CD4-positive, alpha-beta T cell treated with Interleukin-1 beta for 1 hour (primary cell): ENCODE measurements around the gene UTF1.

Experiments used
- DNase-seq, 2 donors: peaks; one replicate each; pipeline ENCODE4 v3.0.0-alpha.2; 2020 to 2022

Gene UTF1

DNA sequence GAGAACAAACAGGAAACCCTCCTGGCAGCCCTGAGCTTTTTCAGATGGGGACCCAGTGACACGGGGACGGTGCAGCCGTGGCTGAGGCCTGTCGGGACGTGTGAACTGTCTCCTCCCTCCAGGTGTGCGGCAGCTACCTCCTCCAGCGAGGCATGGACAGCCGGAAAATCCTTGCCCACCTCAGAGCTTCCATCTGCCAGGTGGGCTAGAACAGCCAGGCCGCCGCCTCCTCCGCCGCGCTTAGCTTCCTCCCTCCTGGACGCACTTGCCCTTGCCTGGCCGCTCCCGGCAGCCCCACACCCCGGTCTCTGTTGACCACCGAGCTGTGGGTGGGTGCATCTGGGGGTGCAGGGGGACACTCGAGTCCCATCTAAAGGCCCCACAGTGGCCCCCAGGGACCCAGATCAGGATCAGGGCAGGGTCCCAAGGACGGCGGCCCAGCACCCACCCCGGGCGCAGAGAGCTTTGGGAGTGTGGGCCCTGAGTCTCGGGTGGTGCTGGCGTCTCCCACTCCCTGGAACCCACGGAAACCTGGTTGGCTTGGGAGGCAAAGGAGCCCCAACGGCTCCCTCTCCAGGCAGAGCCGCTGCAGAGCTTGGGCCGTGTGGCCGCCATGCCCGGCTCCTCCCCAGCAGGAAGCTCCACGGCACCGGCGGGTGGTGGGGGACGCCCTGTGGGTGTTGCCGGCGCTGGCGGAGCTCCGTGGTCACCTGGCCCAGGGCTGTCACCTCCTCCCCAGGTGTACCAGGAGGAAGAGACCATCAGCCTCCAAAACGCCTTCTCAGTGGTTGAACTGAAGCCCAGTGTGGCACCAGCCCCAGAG is 32.9 kb upstream of the UTF1 start:
- no peak for DNase-seq

DNA sequence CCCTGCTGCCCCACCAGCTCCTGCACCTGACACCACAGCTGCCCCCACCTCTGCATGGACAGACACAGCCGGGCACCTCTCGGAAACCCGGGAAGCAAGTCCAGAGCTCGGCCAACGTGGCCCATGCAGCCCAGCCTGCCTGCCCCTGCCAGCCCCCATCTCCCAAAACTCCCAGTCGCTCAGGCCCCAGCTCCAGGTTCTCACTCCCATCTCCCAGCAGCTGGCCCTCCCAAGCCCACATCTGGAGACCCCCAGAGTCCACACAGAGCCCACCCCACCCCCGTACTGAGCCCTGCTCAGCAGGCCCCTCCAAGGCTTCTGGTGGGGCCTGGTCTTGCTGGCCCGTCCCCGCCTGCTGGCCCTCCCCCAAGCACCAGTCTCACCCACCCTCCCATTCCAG is 32.2 kb upstream of the UTF1 start:
- DNase-seq = no peak

DNA sequence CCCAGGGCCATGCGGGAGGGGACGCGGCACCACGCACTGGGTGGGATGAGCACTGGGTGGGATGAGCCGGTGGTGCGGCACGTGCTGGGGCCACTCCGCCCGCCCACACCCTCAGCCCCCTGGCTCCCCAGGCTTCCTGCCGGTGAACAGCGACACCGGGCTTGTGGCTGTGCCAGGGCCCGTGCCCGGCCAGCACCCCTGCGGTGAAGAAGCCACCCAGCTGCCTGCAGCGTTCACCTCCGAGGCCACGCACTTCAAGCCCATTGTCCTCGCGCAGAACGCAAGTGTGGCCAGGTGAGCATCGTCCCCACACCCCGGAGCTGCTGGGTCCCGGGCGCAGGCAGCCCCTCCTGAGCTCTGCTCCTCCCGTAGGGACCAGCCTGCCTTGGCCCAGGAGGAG is 31.8 kb upstream of the UTF1 start:
- DNase-seq = no peak

DNA sequence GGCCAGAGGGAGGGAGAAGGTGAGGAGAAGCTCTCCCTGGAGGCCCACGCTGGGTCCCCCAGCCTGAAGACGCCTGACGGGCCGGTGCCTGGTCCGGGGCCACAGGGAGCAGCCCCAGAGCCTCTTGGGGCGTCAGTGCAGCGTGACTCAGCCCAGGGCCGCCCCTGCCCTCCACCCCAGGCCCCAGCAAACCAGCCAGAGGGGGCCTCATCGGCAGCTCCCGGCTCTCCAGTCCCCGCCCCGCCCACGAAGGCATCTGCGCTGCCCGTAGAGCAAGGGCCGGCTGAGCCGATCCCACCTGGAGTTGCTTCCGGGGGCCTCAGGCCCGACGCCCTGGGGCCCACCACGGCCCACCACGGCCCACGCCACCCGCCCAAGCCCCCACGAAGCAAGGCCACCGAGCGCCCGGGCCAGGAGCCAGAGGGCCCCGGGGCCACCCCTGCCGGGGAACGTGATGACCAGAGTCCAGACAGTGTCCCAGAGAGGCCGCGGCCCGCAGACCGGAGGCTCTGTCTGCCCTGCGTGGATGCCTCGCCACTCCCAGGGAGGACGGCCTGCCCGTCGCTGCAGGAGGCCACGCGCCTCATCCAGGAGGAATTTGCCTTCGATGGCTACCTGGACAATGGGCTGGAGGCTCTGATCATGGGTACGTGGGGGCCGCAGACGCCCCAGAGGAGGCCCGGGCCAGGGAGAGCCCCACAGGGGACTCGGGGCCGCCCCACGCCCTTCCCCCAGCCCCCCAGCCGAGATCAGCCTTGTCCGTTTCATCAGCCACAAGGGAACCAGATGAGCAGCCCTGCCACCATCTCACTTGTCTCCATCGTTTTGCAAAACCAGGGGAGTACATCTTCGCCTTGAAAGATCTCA is 31.2 kb upstream of the UTF1 start:
- no peak for DNase-seq

DNA sequence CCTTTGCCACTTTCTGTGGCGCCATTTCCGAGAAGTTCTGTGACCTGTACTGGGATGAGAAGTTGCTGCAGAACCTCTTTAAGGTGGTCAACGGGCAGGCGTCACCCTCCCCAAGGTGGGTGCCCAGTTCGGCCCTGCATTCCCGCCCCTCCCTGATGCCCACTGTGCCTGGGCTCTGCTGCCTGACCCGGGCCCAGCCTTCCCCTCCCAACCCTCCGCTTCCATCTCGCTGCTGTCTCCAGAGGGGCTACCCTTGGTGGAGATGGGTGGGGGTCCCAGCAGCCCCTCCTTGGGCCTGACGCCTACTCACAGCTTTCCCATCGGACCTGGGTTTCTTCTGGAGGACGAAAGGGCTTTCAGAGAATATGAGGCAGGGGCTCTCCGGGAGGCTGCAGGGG is 30.5 kb upstream of the UTF1 start:
- no peak for DNase-seq

DNA sequence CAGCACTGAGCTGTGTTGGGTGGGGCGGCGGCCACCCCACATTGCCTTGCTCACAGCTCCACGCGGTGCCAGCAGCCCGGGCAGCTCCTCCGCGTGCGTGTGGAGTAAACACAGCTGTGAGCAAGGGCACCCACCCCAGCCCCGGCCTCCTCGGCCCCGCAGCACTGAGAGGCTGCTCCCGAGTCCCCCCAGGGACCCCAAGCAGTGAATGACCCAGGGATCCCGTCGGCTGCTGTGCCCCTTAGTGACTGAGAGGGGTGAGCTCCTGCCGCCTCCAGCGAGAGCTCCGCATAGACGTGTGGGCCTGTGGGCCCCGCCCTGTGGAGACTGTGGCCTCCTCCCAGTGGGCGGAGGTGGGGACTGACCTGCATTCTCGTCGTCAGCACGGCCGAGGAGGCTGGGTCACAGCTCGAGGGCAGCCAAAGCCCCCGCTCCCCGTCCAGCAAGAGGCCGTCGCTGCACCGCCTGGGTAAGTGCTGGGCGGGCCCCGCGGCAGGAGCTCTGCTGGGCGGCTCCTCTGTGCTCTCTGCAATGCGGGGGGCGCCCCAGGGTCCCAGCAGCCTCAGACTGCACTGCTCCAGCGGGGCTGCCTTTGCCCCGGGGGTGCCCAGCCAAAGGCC is 29.9 kb upstream of the UTF1 start:
- DNase-seq = no peak

DNA sequence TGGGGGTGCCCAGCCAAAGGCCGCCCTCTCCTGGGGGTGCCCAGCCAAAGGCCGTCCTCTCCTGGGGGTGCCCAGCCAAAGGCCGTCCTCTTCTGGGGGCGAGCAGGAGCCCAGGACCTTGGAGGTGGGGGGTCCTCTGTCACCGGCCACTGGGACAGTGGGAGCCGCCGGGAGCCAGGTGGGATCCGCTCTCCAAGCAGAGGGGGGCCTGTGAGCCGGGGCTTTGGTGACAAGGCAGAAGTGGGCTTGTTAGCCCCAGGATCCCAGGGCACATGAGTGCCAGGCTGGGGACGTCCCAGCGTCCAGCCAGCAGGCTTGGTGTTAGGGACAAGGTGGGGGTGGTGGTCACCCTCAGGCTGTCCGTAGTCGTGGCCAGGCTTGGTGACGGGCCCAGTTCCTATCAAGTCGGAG is 29.4 kb upstream of the UTF1 start:
- DNase-seq = no peak

DNA sequence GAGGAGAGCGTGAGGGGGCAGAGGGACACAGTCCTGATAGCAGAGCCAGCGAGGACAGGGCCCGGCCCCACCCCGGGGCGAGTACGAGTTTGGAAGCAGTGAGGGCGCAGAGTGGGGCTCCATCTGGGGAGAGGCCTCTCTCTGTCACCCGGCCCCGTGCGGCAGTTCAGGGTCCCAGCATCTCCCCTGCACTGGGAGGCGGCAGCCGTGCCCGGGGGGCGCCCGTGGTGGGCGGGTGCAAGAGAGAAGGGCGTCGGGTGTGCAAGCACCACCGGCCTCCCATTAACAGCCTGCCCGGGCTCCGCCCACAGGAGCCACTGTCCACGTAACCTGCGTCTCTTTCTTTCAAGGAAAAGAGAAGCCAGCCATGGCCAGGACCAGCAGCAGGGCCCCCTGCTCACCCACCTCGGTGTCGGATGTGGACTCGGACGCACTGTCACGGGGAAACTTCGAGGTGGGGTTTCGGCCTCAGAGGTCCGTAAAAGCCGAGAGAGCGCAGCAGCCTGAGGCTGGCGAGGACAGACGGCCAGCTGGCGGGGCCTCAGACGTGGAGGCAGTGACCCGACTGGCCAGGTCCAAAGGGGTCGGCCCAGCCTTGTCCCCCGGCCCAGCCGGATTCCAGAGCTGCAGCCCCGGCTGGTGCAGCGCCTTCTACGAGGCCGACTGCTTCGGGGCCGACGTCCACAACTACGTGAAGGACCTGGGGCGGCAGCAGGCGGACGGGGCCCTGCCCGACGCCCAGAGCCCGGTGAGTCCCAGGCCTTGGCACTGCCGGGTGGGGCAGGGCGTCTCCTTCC is 28.7 kb upstream of the UTF1 start:
- DNase-seq = no peak

DNA sequence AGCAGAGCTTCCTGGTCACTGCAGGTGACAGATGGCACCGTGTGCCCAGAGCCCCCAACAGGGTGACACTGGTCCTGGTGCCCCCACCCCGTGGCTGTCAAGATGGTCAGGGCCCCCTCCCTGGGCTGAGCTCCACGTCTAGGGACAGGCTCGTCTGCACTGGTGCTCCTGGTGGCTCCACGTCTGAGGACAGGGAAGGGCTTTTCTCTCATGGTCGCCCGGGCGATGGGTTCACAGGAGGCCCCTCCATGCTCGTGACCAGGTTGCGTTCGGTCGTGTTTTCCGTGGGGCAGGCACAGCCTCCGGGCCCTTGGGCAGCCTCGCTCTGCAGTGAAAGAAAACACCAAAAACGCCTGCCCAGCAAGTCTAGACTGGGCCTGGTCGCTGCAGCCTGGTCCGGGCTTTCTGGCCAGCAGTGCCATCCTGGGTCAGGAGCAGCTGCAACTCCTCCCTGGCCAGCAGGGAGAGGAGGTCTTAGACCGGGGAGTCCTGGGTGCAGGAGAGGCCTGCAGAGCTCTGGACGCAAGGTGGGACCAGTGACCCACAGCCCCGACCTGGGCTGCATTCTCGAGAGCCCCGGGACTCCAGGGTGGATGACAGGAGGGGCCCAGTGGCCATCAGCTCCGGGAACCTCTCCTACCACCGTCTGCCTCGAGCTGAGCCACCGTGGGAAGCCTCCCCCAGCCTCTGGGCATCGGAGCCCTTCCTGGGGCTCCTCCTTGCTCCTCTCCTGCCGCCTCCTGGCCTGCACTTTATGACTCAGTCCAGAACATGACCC is 27.9 kb upstream of the UTF1 start:
- DNase-seq = no peak

DNA sequence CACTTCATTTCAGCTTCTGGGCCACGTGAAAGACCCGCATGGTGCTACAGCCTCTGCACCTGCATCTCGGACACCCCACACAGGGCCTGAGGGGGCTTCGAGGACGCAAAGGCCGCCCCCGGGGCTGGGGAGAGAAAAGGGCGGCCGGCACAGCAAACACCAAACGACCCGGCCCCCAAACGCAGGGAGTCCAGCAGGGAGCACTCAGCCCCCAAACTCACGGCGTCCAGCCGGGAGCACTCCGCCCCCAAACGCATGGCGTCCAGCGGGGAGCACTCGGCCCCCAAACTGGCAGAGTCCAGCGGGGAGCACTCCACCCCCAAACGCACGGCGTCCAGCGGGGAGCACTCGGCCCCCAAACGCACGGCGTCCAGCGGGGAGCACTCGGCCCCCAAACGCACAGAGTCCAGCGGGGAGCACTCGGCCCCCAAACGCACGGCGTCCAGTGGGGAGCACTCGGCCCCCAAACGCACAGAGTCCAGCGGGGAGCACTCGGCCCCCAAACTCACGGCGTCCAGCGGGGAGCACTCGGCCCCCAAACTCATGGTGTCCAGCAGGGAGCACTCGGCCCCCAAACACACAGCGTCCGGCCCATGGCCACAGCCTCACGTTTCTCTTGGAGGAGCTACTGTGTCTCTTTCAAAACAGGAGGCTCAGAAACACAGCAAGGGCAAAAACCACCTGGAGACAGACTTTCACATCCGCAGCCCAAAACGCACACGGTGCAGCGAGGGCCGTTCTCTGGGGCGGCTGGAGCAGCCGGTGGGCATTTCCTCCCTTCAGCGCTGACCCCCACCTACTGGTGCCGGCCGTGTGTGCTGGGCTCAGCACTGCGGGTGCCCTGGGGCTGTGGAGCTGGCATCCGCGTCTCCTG is 27.0 kb upstream of the UTF1 start:
- DNase-seq = no peak

DNA sequence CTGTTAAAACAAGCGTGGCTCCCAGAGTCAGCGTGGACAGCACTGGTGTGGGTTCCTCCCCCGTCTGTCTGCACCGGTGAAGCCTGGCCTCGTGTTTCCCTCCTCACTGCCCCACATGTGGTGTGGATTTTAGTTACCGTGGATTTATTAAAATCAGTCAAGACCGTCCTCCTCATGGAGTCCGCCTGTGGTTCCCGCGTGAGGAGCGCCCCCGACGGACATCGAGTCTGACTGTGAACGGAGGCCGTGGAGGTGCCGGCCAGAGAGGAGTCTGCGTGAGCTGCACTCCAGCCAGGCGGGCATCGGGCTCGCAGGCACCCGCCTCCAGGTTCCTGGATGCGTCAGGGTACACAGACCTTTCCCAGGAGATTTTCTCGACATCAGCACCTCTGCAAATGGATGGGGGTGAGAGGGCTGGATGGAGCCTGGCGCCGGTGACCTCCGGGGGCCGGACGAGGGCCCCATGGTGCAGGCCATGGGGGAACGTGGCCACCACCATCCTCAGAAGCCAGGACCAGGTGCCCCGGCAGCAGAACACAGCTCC is 26.3 kb upstream of the UTF1 start:
- DNase-seq = no peak

DNA sequence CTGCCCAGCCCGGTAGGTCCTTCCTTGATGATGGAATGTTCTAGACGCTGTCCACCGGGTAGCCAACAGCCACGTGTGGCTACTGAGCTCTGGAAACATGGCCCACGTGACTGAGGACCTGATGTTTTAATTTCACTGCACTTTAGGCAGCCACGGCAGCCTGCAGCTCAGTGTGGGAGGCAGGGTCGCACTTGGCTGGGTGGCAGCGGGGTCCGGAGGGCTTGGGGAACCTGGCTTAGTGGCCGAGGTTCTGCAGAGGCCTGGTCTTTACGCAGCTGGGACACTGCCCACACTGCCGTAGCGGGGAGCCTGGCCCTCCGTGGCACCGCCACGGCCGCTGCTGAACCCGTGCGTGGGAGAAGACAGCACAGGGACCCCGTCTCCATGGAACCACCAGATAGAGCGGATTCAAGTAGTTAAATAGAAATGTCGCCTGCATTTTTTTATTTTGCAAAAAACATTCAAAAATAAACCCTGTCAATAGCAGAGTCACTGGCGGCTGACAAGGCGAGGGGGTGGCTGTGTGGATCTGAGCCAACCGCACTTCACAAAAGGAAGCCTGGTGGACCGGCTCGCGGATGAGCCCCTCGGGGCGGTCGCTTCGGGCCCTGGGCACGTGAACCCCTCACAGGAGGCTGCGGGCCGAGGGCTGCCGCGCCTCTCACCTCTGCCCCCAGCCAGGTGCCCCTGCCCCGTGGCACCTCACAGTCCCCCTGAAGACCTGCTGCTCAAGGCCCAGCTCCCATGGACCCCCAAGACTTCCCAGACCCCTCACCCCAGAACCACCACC is 25.6 kb upstream of the UTF1 start:
- DNase-seq = no peak

DNA sequence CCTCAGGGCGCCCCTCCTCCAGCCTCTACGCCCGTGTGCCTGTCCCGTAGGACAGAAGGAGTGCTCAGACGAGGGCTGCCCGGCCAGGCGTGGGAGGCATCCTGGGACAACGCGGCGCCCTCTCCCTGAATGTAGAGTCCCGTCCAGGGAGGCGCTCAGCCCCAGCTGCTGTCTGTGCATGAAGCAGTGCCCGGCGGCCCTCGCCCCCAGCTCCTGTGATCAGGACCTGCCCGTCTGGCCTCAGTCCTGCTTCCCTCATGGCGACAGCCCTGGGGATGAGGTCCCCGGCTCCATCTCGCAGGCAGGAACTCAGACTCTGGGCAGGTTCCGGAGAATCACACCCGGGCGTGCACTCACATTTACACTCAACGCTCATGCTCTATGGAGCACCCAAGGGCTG is 24.9 kb upstream of the UTF1 start:
- DNase-seq = no peak

DNA sequence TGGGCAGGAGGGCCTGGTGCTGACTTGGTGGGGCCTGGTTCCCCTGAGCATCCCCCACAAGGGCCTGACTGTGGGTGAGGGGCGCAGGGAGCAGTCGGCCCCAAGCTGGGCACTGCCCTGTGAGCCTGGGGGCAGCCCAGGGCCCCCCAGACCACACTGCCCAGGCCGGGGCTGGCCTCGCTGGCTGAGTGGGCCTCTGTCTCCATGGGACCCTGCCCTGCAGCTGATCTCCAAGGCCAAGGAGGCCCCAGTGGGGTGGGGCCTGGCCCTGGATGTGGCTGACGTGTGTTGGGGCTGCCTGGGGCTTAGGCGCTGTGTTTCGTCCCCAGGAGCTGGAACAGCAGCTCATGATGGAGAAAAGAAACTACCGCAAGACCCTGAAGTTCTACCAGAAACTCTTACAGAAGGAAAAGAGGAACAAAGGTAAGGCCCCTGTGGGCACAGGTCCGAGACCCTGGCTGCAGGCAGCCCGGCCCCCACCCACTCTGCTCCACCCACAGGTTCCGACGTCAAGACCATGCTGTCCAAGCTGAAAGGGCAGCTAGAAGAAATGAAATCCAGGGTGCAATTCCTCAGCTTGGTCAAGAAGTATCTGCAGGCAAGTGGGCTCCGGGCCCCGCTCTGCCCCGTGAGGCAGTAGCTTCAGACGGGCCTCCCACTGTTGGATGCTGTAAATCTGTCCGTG is 23.5 kb upstream of the UTF1 start:
- DNase-seq = no peak

DNA sequence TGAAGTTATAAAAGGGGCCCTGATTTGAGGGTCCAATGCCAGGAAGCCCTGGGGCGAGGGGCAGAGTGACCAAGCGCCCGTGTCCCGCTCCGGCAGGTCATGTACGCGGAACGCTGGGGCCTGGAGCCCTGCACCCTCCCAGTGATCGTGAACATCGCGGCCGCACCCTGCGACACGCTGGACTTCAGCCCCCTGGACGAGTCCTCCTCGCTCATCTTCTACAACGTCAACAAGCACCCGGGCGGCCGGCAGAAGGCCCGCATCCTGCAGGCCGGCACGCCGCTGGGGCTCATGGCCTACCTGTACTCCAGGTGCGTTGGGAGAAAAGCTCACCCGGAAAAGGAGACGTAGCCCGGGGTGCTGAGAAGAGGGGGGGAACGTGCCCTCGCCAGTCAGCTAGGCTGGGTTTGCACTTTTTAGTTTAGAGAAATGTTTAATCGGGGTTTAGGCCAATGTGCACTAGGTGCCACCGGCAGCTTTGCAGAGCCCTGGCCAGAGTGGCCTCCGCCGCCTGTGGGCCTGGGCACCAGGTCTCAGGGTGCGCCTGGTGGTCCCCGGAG is 22.9 kb upstream of the UTF1 start:
- DNase-seq = no peak

DNA sequence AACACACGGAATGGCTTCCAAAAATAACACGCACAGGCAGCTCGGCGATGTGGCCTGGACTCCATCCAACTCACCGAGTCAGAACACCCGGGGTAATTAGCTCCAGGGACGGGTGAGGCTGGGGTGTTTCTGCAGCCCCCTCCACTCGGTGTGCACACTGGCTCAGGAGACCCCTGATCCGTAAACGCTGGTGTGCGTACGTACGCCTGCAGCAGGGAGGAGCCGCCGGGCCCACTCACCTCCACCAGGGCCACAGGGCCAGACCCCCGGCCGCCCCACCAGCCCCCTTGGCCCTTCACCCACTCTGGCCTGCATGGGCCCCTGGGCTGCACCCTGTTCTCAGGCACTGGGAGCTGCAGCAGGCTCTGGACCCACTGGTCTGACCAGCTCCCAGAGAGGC is 22.4 kb upstream of the UTF1 start:
- no peak for DNase-seq

DNA sequence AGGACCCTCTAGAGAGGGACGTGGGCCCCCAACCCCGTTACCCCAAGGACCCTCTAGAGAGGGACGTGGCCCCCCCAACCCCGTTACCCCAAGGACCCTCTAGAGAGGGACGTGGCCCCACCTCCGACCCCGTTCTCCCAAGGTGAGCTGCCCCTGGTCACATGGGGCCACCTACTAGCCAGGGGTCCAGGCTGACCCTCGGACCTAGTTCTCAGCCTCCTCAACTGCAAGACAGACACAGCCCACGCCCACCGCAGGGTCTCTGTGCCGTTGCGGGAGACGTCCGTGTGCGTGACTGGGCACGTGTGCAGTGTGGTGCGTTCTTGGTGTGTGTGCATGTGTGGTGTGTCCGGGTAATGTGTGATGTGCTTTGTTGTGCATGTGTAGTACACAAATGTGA is 21.6 kb upstream of the UTF1 start:
- DNase-seq = no peak

DNA sequence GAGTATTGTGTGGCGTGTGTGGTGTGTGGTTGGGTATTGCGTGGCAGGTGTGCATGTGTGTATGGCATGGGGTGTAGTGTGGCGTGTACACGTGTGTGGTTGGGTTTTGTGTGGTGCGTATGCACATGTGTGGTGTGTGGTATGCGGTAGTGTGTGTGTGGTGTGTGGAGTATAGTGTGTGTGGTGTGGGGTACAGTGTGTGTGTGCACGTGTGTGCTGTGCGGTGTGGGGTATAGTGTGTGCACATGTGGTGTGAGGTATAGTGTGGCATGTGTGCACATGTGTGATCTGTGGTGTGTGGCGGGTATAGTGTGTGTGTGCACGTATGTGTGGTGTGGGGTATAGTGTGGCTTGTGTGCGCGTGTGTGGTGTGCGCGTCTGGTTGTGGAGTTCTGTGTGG is 20.9 kb upstream of the UTF1 start:
- no peak for DNase-seq

DNA sequence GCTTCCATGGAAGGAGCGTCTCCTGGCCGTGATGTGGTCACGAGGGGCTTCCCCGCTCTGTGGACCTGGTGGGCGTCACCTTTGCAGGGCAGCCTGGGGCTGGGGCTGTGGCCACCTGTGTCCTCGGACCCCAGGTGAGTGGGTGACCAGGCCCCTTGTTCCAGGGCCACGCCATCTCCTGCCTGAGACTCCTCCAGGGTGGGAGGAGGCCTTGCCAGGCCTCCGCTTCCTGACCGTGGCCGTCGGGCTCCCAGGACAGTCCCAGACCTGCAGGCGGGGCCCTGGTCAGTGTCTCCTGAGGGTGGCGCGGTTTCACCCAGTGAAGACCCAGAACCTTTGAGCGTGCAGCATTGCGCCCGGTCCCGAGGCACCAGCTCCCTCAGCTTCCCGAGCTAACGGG is 20.4 kb upstream of the UTF1 start:
- DNase-seq = no peak
